H1 (cell line): ENCODE measurements around the gene CXCL11. TPM values are rescaled to one million over a fixed set of nuclear protein-coding genes. Genes with fewer than 3 reads are reported as not detected.

ENCODE experiments used
- polyA plus RNA-seq, 7 experiments: library from polyadenylated mRNA; depleted of rRNA in 3 of 7; stranded (reverse) in 5 of 7; unstranded in 2 of 7; fragments of >200 nt in 5 of 7; fragments of 200-250 nt in 2 of 7; gene quantifications; 1 replicate in 5 of 7; 2 replicates in 1 of 7; 4 replicates in 1 of 7; pipeline versions ENCODE4 v1.2.1 to v1.2.3, GENCODE V29; 2011 to 2013; ENCODE audit warnings: missing spikeins in 2 of 7, mixed read lengths in 2 of 7
- total RNA-seq: library from RNA; stranded (reverse); fragmentation: NEBNext Ultra II Directional; extraction: Animal tissue kit (Norgen Biotek cat#: 25700); gene quantifications from 2 replicates; pipeline ENCODE4 v1.2.1, GENCODE V29; 2021

The CXCL11 gene
- total and polyA plus RNA-seq, 2 of the 8 experiments (the other 6 are each of a cell fraction or from before 2014, with no cell fraction given): 0.18 TPM; not detected in 1

Other genes starting within 250 kb of the CXCL11 start
- not detected in 2 replicates for gene PPEF2, start 133.6 kb downstream of the CXCL11 start, total RNA-seq
- gene PPEF2, start 133.6 kb downstream of the CXCL11 start, polyA plus RNA-seq (2011; rRNA removed): 0.03 TPM in 1 of 2 replicates, not detected in the other
- gene NAAA, start 95.1 kb downstream of the CXCL11 start, total RNA-seq: 9.4 and 13.0 TPM in 2 replicates
- 12.5 and 15.0 TPM in 2 replicates for gene NAAA, start 95.1 kb downstream of the CXCL11 start, polyA plus RNA-seq (2011; rRNA removed)
- gene SDAD1, start 45.1 kb downstream of the CXCL11 start, total RNA-seq: 71.3 and 75.1 TPM in 2 replicates
- gene SDAD1, start 45.1 kb downstream of the CXCL11 start, polyA plus RNA-seq (2011; rRNA removed): 9.3 and 14.6 TPM in 2 replicates
- gene CXCL9, start 28.6 kb downstream of the CXCL11 start, total RNA-seq: not detected in 2 replicates
- gene CXCL9, start 28.6 kb downstream of the CXCL11 start, polyA plus RNA-seq (2011; rRNA removed): not detected in 2 replicates
- gene CXCL10, start 12.6 kb downstream of the CXCL11 start, total RNA-seq: not detected in 2 replicates
- not detected in 2 replicates for gene CXCL10, start 12.6 kb downstream of the CXCL11 start, polyA plus RNA-seq (2011; rRNA removed)
- gene ART3, start 38.6 kb upstream of the CXCL11 start, total RNA-seq: 0.63 and 2.0 TPM in 2 replicates
- gene ART3, start 38.6 kb upstream of the CXCL11 start, polyA plus RNA-seq (2011; rRNA removed): 0.13 and 0.21 TPM in 2 replicates
- 99.2 and 103 TPM in 2 replicates for gene NUP54, start 112.3 kb upstream of the CXCL11 start, total RNA-seq
- gene NUP54, start 112.3 kb upstream of the CXCL11 start, polyA plus RNA-seq (2011; rRNA removed): 31.1 and 51.4 TPM in 2 replicates
- gene SCARB2, start 177.8 kb upstream of the CXCL11 start, total RNA-seq: 35.7 and 40.2 TPM in 2 replicates
- gene SCARB2, start 177.8 kb upstream of the CXCL11 start, polyA plus RNA-seq (2011; rRNA removed): 13.8 and 18.5 TPM in 2 replicates
- 1.3 and 1.7 TPM in 2 replicates for gene FAM47E, start 215.7 kb upstream of the CXCL11 start, total RNA-seq
- gene FAM47E, start 215.7 kb upstream of the CXCL11 start, polyA plus RNA-seq (2011; rRNA removed): 1.2 and 1.4 TPM in 2 replicates